Amniotic epithelial cell (primary cell): ENCODE results near the gene KCNJ12.
"Not testable (repeated sequence)": the region's sequence is repeated elsewhere in the genome, so short reads cannot be mapped to it uniquely, and the experiment has no call there.

Experiments used
- DNase-seq: peaks from one replicate; pipeline ENCODE4 v3.0.0-alpha.2; 2010; ENCODE audit warnings: low read depth

The KCNJ12 gene

GRCh38 chr17:21452377-21453143, 76.4 kb downstream of the KCNJ12 start:
- DNase-seq: peak; percentile 81

- DNase-seq: no peak
Observed at GRCh38 chr17:21453144-21453898, 77.2 kb downstream of the KCNJ12 start.

GRCh38 chr17:21454006-21454405, 77.8 kb downstream of the KCNJ12 start:
- DNase-seq: not testable (repeated sequence)

GRCh38 chr17:21454441-21454840, 78.3 kb downstream of the KCNJ12 start:
- no peak for DNase-seq

GRCh38 chr17:21455761-21456160, 79.6 kb downstream of the KCNJ12 start:
- DNase-seq: no peak

GRCh38 chr17:21456449-21456848, 80.3 kb downstream of the KCNJ12 start:
- not testable (repeated sequence) for DNase-seq

- DNase-seq: peak; percentile 92
Observed at GRCh38 chr17:21457051-21458026, 81.2 kb downstream of the KCNJ12 start.

- DNase-seq: no peak
Observed at GRCh38 chr17:21458054-21458453, 81.9 kb downstream of the KCNJ12 start.

- DNase-seq: no peak
Observed at GRCh38 chr17:21459536-21459935, 83.4 kb downstream of the KCNJ12 start.

GRCh38 chr17:21460358-21460757, 84.2 kb downstream of the KCNJ12 start:
- peak; percentile 90 for DNase-seq

- DNase-seq: no peak
Observed at GRCh38 chr17:21462237-21462636, 86.1 kb downstream of the KCNJ12 start.

GRCh38 chr17:21463204-21463661, 87.1 kb downstream of the KCNJ12 start:
- no peak for DNase-seq

GRCh38 chr17:21463779-21464407, 87.7 kb downstream of the KCNJ12 start:
- peak; percentile 2 for DNase-seq

GRCh38 chr17:21464611-21465021, 88.5 kb downstream of the KCNJ12 start:
- no peak for DNase-seq

GRCh38 chr17:21466550-21466949, 90.4 kb downstream of the KCNJ12 start:
- DNase-seq: no peak

GRCh38 chr17:21467196-21467595, 91.0 kb downstream of the KCNJ12 start:
- DNase-seq: no peak

GRCh38 chr17:21467739-21468490, 91.8 kb downstream of the KCNJ12 start:
- DNase-seq: no peak
